ENCODE measurements around the gene ANXA2R. TPM values are rescaled to one million over a fixed set of nuclear protein-coding genes. Genes with fewer than 3 reads are reported as not detected.

Gene ANXA2R
- total RNA-seq, 1 experiment from 2014 or later: 0.20 TPM

GRCh38 chr5:43050384-43050783 lies 10.3 kb upstream of the ANXA2R start:
- H3K4me3 Mint-ChIP-seq: no peak overlapping the region
- H4K20me1 ChIP-seq (ENCODE audit: control insufficient read depth, insufficient read depth, insufficient read length): no peaks in the 10 kb centered on the region
- H3K9ac ChIP-seq (ENCODE audit: extremely low read depth, insufficient read length, low read length): no peak overlapping the region
- H3K79me2 ChIP-seq (ENCODE audit: insufficient read depth, low read length): no peaks in the 10 kb centered on the region
- no peaks in the 10 kb centered on the region for H3K36me3 Mint-ChIP-seq (ENCODE audit: insufficient read depth in 1 of 3, low read depth in 3 of 3)
- H3T11ph ChIP-seq (ENCODE audit: low read length): no peak overlapping the region
- H3K18ac ChIP-seq (ENCODE audit: insufficient read length, low read depth, low read length): no peak overlapping the region
- no peak for DNase-seq
- H3K79me1 ChIP-seq (ENCODE audit: insufficient read depth, low read depth, low read length, poor library complexity, severe bottlenecking): no peaks in the 10 kb centered on the region
- H3K4me1 ChIP-seq (ENCODE audit: insufficient read depth, low read length): no peaks in the 10 kb centered on the region
- H2BK12ac ChIP-seq (ENCODE audit: insufficient read length, low read depth, low read length): no peak overlapping the region
- peaks cover 12 to 16% of the 10 kb centered on the region in 2 experiments for H3K4me1 Mint-ChIP-seq
- no peak overlapping the region for H2AK5ac ChIP-seq (ENCODE audit: insufficient read length, low read length)
- H4K5ac ChIP-seq (ENCODE audit: insufficient read length, low read depth, low read length): no peak overlapping the region
- H3K9me3 ChIP-seq (ENCODE audit: control insufficient read depth, low read depth, low read length): no peaks in the 10 kb centered on the region
- H2BK20ac ChIP-seq (ENCODE audit: low read depth, low read length, poor library complexity, severe bottlenecking): no peak overlapping the region
- no peak overlapping the region for H3K4me2 ChIP-seq (ENCODE audit: insufficient read depth, insufficient read length, low read length)
- H3K27me3 Mint-ChIP-seq (ENCODE audit: low read depth): peaks cover 34% of the 10 kb centered on the region
- no peak overlapping the region for H2BK15ac ChIP-seq (ENCODE audit: low read depth, low read length)
- whole genome bisulfite sequencing (ENCODE audit: extremely low coverage, insufficient read length, low lambda C conversion rate): no CpG with 5 or more reads among the region's 4 CpGs
- H3K23ac ChIP-seq (ENCODE audit: insufficient read length, low read depth, low read length): no peak overlapping the region
- no peak for TF ChIP-seq CTCF (conservative IDR thresholded peaks at IDR 0.05)
- H2AFZ ChIP-seq (ENCODE audit: low read length): no peak overlapping the region
- H3K27me3 ChIP-seq (ENCODE audit: insufficient read depth, low read length): peaks cover 6% of the 10 kb centered on the region; the same call in 1 of the 2 replicates
- H3K23me2 ChIP-seq (ENCODE audit: insufficient read length, low read depth, low read length, poor library complexity, severe bottlenecking): peaks cover under 1% of the 10 kb centered on the region
- no peak overlapping the region for H3K56ac ChIP-seq (ENCODE audit: insufficient read length, low read depth, low read length)
- H3K27ac Mint-ChIP-seq: no peak overlapping the region
- H4K91ac ChIP-seq (ENCODE audit: insufficient read length, low read depth, low read length): no peak overlapping the region
- H3K14ac ChIP-seq (ENCODE audit: insufficient read depth, low read length): no peak overlapping the region
- no peak overlapping the region for H3K4ac ChIP-seq (ENCODE audit: low read depth, low read length)
- H3K9me3 Mint-ChIP-seq: peaks cover 0 to 3% of the 10 kb centered on the region in 2 experiments; a peak in 2 of 5 replicates
- H4K8ac ChIP-seq (replicated peaks; ENCODE audit: insufficient read length, low read depth, low read length): no peak overlapping the region
- no peak overlapping the region for H2BK5ac ChIP-seq (ENCODE audit: insufficient read length, low read length)
- H2BK120ac ChIP-seq (ENCODE audit: low read depth, low read length, poor library complexity, severe bottlenecking): no peak overlapping the region
- no peak overlapping the region for H3K27ac ChIP-seq (ENCODE audit: insufficient read length, low read depth, low read length)

All from H9 (cell line).